ENCODE measurements around the gene UQCC5.

The UQCC5 gene

GRCh38 chr3:52535411-52536111, 844 bp upstream of the UQCC5 start:
- no peak for DNase-seq

- DNase-seq: no peak
Observed at GRCh38 chr3:52536112-52536368, 365 bp upstream of the UQCC5 start.

- DNase-seq: no peak
Observed at GRCh38 chr3:52537165-52537620, 788 bp downstream of the UQCC5 start.

GRCh38 chr3:52537726-52538421, 1.5 kb downstream of the UQCC5 start:
- no peak for DNase-seq

- peak; percentile 42 for DNase-seq
Observed at GRCh38 chr3:52539010-52539653, 2.7 kb downstream of the UQCC5 start.

GRCh38 chr3:52541050-52541449, 4.6 kb downstream of the UQCC5 start:
- DNase-seq: no peak

GRCh38 chr3:52544937-52545336, 8.5 kb downstream of the UQCC5 start:
- no peak for DNase-seq

GRCh38 chr3:52546111-52546901, 9.9 kb downstream of the UQCC5 start:
- no peak for DNase-seq

GRCh38 chr3:52547143-52547542, 10.7 kb downstream of the UQCC5 start:
- no peak for DNase-seq

GRCh38 chr3:52551118-52551517, 14.7 kb downstream of the UQCC5 start:
- no peak for DNase-seq

- DNase-seq: no peak
Observed at GRCh38 chr3:52552089-52552488, 15.7 kb downstream of the UQCC5 start.

GRCh38 chr3:52554026-52554755, 17.8 kb downstream of the UQCC5 start:
- DNase-seq: no peak

GRCh38 chr3:52555056-52555455, 18.7 kb downstream of the UQCC5 start:
- DNase-seq: no peak

GRCh38 chr3:52557011-52557960, 20.9 kb downstream of the UQCC5 start:
- no peak for DNase-seq

GRCh38 chr3:52558436-52558835, 22.0 kb downstream of the UQCC5 start:
- no peak for DNase-seq

- DNase-seq: no peak
Observed at GRCh38 chr3:52561028-52561747, 24.8 kb downstream of the UQCC5 start.

- DNase-seq: no peak
Observed at GRCh38 chr3:52563984-52564383, 27.6 kb downstream of the UQCC5 start.

- no peak for DNase-seq
Observed at GRCh38 chr3:52568069-52568468, 31.7 kb downstream of the UQCC5 start.

GRCh38 chr3:52570076-52570475, 33.7 kb downstream of the UQCC5 start:
- no peak for DNase-seq

GRCh38 chr3:52572221-52572620, 35.8 kb downstream of the UQCC5 start:
- DNase-seq: no peak
